Activated T-helper 17 cell treated with anti-CD3 and anti-CD28 coated beads, Interleukin-2, amount 50 U/mL, for 72 hours (primary cell): ENCODE data around the gene EXOC6B. TPM values are rescaled to one million over a fixed set of nuclear protein-coding genes. Genes with fewer than 3 reads are reported as not detected.

Experiments used
- ATAC-seq: fragments of 150-1000 bp; cut with Tn5 transposase; replicated peaks from 2 replicates; pipeline ENCODE4 v1.10.0; 2021; ENCODE audit warnings: mild to moderate bottlenecking, moderate library complexity
- H3K27ac Mint-ChIP-seq: one replicate; pipeline ENCODE4 v1.8.0; 2022; ENCODE audit warnings: mixed read lengths
- H3K27me3 Mint-ChIP-seq: one replicate; pipeline ENCODE4 v1.8.0; 2022; ENCODE audit warnings: mixed read lengths
- H3K36me3 Mint-ChIP-seq: one replicate; pipeline ENCODE4 v1.8.0; 2022; ENCODE audit warnings: low read depth, mild to moderate bottlenecking, mixed read lengths
- H3K4me1 Mint-ChIP-seq: one replicate; pipeline ENCODE4 v1.8.0; 2022; ENCODE audit warnings: mixed read lengths
- H3K4me3 Mint-ChIP-seq: one replicate; pipeline ENCODE4 v1.8.0; 2022; ENCODE audit warnings: mild to moderate bottlenecking, mixed read lengths
- H3K9me3 Mint-ChIP-seq: one replicate; pipeline ENCODE4 v1.8.0; 2022; ENCODE audit warnings: mixed read lengths
- total RNA-seq, 2 donors: library from RNA; stranded (reverse); gene quantifications; one replicate each; pipeline ENCODE4 v1.2.3, GENCODE V29; 2022

The EXOC6B gene
- total RNA-seq, 2 donors from 2014 or later: 12.1 to 12.8 TPM

GRCh38 chr2:72363406-72363805, 462.4 kb downstream of the EXOC6B start:
- no peak for ATAC-seq

DNA sequence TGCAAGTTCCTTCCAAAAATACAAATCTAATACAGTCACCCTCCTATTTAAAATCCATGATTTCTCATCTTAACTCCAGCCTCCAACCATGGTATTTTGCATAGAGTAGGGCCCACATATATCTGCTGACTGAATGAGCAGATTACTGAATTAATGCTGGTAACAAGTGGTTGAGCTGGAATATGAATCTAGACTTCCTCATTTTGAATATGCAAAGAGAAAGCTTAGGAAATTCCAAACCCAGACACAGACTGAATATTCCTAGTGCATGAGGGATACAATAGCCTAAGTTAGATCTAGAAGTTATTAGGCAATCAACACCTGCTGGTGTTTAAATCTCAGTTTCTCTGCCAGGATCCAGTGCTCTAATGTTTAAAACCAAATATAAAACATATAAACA, 463.1 kb downstream of the EXOC6B start:
- peaks cover 8% of the 10 kb centered on the region for H3K9me3 Mint-ChIP-seq
- no peak for ATAC-seq
- no peak overlapping the region for H3K4me3 Mint-ChIP-seq
- H3K27me3 Mint-ChIP-seq: no peaks in the 10 kb centered on the region
- peaks cover 16% of the 10 kb centered on the region for H3K36me3 Mint-ChIP-seq
- H3K27ac Mint-ChIP-seq: no peak overlapping the region
- peaks cover 3% of the 10 kb centered on the region for H3K4me1 Mint-ChIP-seq

More at GRCh38 chr2:72363406-72363805, 462.4 kb downstream of the EXOC6B start:
- H3K9me3 Mint-ChIP-seq: peaks cover 8% of the 10 kb centered on the region
- H3K4me1 Mint-ChIP-seq: peaks cover 3% of the 10 kb centered on the region
- H3K4me3 Mint-ChIP-seq: no peak overlapping the region
- H3K36me3 Mint-ChIP-seq: peaks cover 16% of the 10 kb centered on the region
- no peaks in the 10 kb centered on the region for H3K27me3 Mint-ChIP-seq
- H3K27ac Mint-ChIP-seq: no peak overlapping the region

DNA sequence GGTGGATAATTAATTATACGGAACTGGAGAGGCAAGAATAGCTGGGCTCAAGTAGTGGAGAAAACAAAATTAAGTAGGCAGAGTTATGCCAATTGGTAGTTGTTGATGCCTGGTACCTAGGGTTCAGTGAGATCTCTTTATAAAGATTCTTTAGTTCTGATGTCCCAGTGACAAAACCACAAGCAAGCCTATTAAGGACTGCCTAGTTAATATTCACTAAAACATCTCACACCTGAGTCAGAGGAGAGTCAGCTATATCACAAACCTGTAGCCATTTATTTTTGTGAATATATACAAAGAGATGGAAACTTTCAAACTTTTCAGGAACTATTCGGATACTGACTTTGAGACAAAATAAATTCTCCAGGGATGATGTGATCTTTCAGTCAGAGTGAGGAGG, 464.3 kb downstream of the EXOC6B start:
- Mint-ChIP-seq H3K27me3 (no peaks in the 10 kb centered on the region), H3K4me1 (peaks cover 3% of the 10 kb centered on the region), H3K27ac (no peak overlapping the region), H3K4me3 (no peak overlapping the region), H3K36me3 (peaks cover 16% of the 10 kb centered on the region), H3K9me3 (peaks cover 8% of the 10 kb centered on the region)
- ATAC-seq: no peak

DNA sequence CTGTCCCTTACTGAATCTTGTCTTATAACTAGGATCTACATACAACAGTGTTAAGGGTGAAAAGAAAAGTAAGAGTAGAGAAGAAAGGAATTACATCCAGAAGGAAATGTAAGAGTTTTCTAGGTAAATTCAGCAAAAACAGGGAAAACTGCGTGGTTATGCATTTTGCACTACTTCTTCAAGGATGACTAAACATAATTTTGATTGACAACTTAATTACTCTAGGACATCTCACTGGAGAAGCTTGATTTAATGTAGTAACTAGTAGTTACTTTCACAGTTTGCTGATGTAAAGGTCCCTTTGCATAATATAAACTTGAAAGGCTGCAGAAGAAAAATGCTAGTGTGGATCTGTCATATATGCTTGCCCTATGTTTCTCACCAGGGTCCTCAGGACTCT, 464.8 kb downstream of the EXOC6B start:
- Mint-ChIP-seq H3K4me1 (no peaks in the 10 kb centered on the region), H3K9me3 (peaks cover 5% of the 10 kb centered on the region), H3K27me3 (no peaks in the 10 kb centered on the region), H3K36me3 (peaks cover 16% of the 10 kb centered on the region), H3K4me3 (no peak overlapping the region), H3K27ac (no peak overlapping the region)
- no peak for ATAC-seq

GRCh38 chr2:72350852-72351251, 475.0 kb downstream of the EXOC6B start:
- H3K27ac Mint-ChIP-seq: no peak overlapping the region
- no peak for ATAC-seq
- no peak overlapping the region for H3K4me3 Mint-ChIP-seq
- H3K36me3 Mint-ChIP-seq: no peaks in the 10 kb centered on the region
- no peaks in the 10 kb centered on the region for H3K27me3 Mint-ChIP-seq
- peaks cover 5% of the 10 kb centered on the region for H3K9me3 Mint-ChIP-seq
- H3K4me1 Mint-ChIP-seq: no peaks in the 10 kb centered on the region

DNA sequence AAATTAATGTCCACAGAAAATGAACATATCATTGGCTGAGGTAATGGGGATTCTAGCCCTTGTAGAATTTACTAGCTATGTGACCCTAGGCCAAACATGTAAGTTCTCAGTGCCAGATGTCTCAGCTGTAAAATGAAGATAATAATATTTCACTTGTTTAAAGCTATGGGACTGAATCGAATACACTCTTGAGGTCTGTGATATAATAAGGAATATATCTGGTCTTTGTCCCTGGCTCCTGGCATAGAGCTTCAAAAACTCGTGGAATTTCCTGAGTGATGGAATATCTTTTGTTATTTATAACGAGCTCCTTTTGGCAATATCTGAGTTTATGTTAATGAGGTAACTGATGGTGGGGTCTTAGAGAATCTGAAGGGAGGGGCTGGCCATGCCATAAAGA, 476.8 kb downstream of the EXOC6B start:
- no peaks in the 10 kb centered on the region for H3K36me3 Mint-ChIP-seq
- H3K9me3 Mint-ChIP-seq: peaks cover 5% of the 10 kb centered on the region
- H3K4me3 Mint-ChIP-seq: no peak overlapping the region

GRCh38 chr2:72347081-72347480, 478.8 kb downstream of the EXOC6B start:
- Mint-ChIP-seq H3K4me3 (no peak overlapping the region), H3K27me3 (no peaks in the 10 kb centered on the region), H3K27ac (no peak overlapping the region), H3K9me3 (no peaks in the 10 kb centered on the region), H3K36me3 (no peaks in the 10 kb centered on the region), H3K4me1 (no peaks in the 10 kb centered on the region)
- ATAC-seq: no peak

More for the DNA sequence above, 476.8 kb downstream of the EXOC6B start:
- Mint-ChIP-seq H3K4me1 (no peaks in the 10 kb centered on the region), H3K27me3 (no peaks in the 10 kb centered on the region), H3K27ac (no peak overlapping the region)
- no peak for ATAC-seq

GRCh38 chr2:72341639-72342038, 484.2 kb downstream of the EXOC6B start:
- Mint-ChIP-seq H3K9me3 (no peaks in the 10 kb centered on the region), H3K36me3 (no peaks in the 10 kb centered on the region), H3K4me3 (no peak overlapping the region), H3K27ac (no peak overlapping the region), H3K27me3 (no peaks in the 10 kb centered on the region), H3K4me1 (no peaks in the 10 kb centered on the region)
- no peak for ATAC-seq

DNA sequence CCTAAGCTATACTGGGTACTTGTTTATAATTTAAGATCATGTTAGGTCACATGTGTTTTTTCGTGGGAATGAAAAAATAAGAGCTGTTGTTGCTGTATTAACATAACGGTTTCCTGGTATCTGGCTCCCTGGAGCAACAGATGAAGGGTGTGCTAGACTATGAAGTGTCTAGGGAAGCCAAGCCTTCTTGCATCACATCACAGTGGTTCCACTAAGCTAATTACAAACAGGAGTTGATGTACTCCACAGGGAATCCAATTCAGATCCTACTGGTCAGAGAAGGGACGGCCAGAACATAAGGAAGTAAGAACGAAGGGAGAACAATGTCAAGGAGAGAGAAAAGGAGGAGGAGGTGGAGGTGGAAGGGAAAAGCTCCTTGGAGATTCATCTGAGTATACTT, 485.2 kb downstream of the EXOC6B start:
- H3K4me1 Mint-ChIP-seq: no peaks in the 10 kb centered on the region
- H3K9me3 Mint-ChIP-seq: no peaks in the 10 kb centered on the region
- no peaks in the 10 kb centered on the region for H3K27me3 Mint-ChIP-seq
- H3K27ac Mint-ChIP-seq: no peak overlapping the region
- ATAC-seq: no peak
- no peaks in the 10 kb centered on the region for H3K36me3 Mint-ChIP-seq
- no peak overlapping the region for H3K4me3 Mint-ChIP-seq

DNA sequence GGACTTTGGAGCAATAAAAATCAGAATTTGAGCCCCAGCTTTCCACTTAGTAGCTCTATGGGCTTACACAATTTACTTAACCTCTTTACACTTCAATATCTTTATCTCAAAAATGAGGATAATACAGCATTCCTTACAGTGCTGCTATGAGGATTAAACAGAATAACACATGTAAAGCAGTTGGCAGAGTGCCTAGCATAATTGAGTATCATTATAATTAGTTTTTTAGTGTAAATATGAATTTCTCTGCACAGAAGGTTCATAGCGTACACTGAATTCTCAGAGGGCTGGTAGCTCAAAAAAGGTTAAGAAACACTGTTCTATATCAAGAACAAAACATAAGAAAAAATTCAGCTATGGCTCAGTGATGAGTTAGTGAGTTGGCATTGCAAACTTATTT, 487.8 kb downstream of the EXOC6B start:
- Mint-ChIP-seq H3K36me3 (no peaks in the 10 kb centered on the region), H3K9me3 (no peaks in the 10 kb centered on the region), H3K4me3 (no peak overlapping the region), H3K4me1 (no peaks in the 10 kb centered on the region), H3K27ac (no peak overlapping the region), H3K27me3 (no peaks in the 10 kb centered on the region)
- ATAC-seq: no peak

DNA sequence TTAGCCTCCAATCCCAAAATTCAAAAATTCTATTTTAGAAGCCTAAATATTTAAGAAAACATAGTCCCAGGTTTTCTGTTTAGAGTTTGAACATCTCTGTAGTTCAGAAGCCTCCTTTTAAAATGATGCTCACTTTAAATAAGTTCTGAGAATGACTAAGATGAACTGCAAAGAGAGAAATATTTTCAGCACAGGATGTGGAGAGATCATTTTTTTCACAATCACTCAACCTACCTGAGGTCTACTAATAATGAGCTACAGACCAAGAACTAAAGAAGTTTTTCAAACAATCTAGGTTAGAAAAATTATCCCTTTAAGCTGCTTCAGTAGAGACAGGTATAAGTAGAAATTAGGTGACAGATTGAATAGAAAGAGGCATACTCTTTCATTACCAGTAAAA, 493.1 kb downstream of the EXOC6B start:
- Mint-ChIP-seq H3K4me1 (no peaks in the 10 kb centered on the region), H3K27me3 (no peaks in the 10 kb centered on the region)
- peak; percentile 29 for ATAC-seq

GRCh38 chr2:72330652-72331051, 495.2 kb downstream of the EXOC6B start:
- no peak for ATAC-seq

More for the DNA sequence above, 493.1 kb downstream of the EXOC6B start:
- Mint-ChIP-seq H3K4me3 (no peak overlapping the region), H3K27ac (no peak overlapping the region), H3K36me3 (no peaks in the 10 kb centered on the region), H3K9me3 (peaks cover 7% of the 10 kb centered on the region)

DNA sequence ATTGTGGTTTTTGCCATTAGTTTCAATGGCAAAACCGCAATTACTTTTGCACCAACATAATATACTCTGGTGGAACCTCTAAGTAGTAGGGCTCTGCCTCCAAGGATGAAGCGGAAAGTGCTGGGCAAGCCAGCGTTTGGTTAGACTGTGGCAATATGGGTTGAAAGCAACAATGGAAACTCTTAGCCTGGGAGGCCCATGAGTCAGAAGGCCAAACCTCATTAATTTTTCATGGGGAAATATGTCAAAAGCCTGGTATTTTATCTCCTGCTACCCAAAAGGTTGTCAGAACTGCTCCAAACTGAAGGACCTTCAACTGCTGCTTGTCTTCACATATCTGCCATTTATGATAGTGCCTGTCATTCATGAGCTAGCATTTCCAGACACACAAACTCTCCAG, 499.1 kb downstream of the EXOC6B start:
- H3K4me1 Mint-ChIP-seq: no peaks in the 10 kb centered on the region
- no peak overlapping the region for H3K4me3 Mint-ChIP-seq
- H3K9me3 Mint-ChIP-seq: peaks cover 7% of the 10 kb centered on the region
- no peak overlapping the region for H3K27ac Mint-ChIP-seq
- H3K27me3 Mint-ChIP-seq: no peaks in the 10 kb centered on the region
- ATAC-seq: no peak
- H3K36me3 Mint-ChIP-seq: no peaks in the 10 kb centered on the region

More at GRCh38 chr2:72330652-72331051, 495.2 kb downstream of the EXOC6B start:
- Mint-ChIP-seq H3K27me3 (no peaks in the 10 kb centered on the region), H3K27ac (no peak overlapping the region), H3K4me3 (no peak overlapping the region), H3K4me1 (no peaks in the 10 kb centered on the region), H3K9me3 (peaks cover 7% of the 10 kb centered on the region), H3K36me3 (no peaks in the 10 kb centered on the region)

DNA sequence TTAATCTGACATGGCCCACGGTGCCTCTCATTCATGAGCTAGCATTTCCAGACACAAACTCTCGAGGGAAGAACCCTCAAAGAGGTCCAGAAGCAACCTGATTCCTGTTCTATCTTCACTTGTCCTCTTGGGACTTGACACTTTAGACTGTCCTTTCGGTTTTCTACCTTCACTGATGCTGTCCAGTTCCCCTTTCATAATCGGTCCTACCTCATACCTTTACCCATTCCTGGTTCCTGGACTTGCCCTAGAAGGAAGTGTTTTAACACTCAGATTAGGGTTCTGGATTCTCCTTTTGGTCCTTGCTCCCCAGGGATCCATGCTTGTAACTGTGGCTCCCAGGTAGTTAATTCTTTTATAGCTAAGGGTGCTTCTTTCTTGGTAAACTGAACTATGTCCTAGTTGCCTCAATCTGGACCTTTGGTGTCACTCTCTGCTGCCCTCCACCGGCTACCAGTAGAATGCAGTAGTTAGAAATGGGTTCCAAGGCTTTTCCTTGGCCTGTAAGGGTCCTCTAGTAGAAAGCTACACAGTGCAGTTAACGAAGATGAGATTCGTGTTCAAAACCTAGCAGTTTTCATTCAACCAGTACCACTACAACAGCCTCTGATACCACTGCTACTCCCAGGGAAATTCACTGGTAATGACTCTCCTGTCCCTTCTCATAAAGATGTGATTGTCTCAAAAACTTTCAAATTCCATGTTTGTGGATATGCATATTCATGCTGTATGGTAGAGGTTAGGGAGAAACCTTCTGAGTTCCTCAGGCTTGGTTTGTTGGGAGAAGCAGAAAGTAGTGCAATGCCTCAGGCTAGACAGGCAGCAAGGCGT, 500.0 kb downstream of the EXOC6B start:
- H3K27ac Mint-ChIP-seq: no peak overlapping the region
- H3K9me3 Mint-ChIP-seq: peaks cover 7% of the 10 kb centered on the region
- no peaks in the 10 kb centered on the region for H3K4me1 Mint-ChIP-seq
- ATAC-seq: no peak
- no peaks in the 10 kb centered on the region for H3K27me3 Mint-ChIP-seq
- no peak overlapping the region for H3K4me3 Mint-ChIP-seq
- no peaks in the 10 kb centered on the region for H3K36me3 Mint-ChIP-seq

- Mint-ChIP-seq H3K36me3 (no peaks in the 10 kb centered on the region), H3K4me1 (no peaks in the 10 kb centered on the region), H3K27ac (no peak overlapping the region), H3K27me3 (no peaks in the 10 kb centered on the region), H3K4me3 (no peak overlapping the region), H3K9me3 (no peaks in the 10 kb centered on the region)
- ATAC-seq: no peak
These were observed 509.1 kb downstream of the EXOC6B start for GRCh38 chr2:72316774-72317173.
